RWPE2 (cell line): ENCODE results near the gene ACTC1.

Source experiments
- ATAC-seq: fragments of 200-7000 bp; cut with Tn5 transposase; 3 replicates; pipeline ENCODE4 v1.9.1; 2021; ENCODE audit warnings: low read depth
- DNase-seq: peaks from one replicate; pipeline ENCODE4 v3.0.0-alpha.2; 2020; ENCODE audit warnings: low spot score
- H3K27ac ChIP-seq: fragments of 450-650 bp; 2 replicates; pipeline ENCODE4 v1.5.1; 2017; ENCODE audit warnings: mild to moderate bottlenecking; ENCODE audit not compliant: poor library complexity, severe bottlenecking
- H3K27me3 ChIP-seq: fragments of 250-450 bp; sonication (Bioruptor Pico); 2 replicates; pipeline ENCODE4 v1.5.1; 2021; ENCODE audit warnings: mild to moderate bottlenecking, moderate library complexity; ENCODE audit not compliant: insufficient read depth, poor library complexity, severe bottlenecking
- H3K36me3 ChIP-seq: fragments of 250-450 bp; sonication (Bioruptor Pico); 2 replicates; pipeline ENCODE4 v1.5.1; 2020; ENCODE audit warnings: low read depth, mild to moderate bottlenecking, moderate library complexity
- H3K4me1 ChIP-seq: fragments of 250-450 bp; sonication (Bioruptor Pico); 2 replicates; pipeline ENCODE4 v1.5.1; 2021; ENCODE audit warnings: mild to moderate bottlenecking, moderate library complexity; ENCODE audit not compliant: insufficient read depth, poor library complexity, severe bottlenecking
- H3K4me3 ChIP-seq: fragments of 250-450 bp; sonication (Bioruptor Pico); 2 replicates; pipeline ENCODE4 v1.5.1; 2021; ENCODE audit warnings: mild to moderate bottlenecking, moderate library complexity; ENCODE audit not compliant: severe bottlenecking
- H3K9me3 ChIP-seq: fragments of 250-450 bp; sonication (Bioruptor Pico); 2 replicates; pipeline ENCODE4 v1.5.1; 2021; ENCODE audit warnings: mild to moderate bottlenecking, moderate library complexity; ENCODE audit not compliant: severe bottlenecking
- TF ChIP-seq, protein P1 (sequence below): fragments of 450-650 bp; IDR thresholded peaks from one replicate; pipeline ENCODE4 v1.5.1; 2017; ENCODE audit warnings: mild to moderate bottlenecking, moderate library complexity; ENCODE audit not compliant: poor library complexity, severe bottlenecking

Gene ACTC1

DNA sequence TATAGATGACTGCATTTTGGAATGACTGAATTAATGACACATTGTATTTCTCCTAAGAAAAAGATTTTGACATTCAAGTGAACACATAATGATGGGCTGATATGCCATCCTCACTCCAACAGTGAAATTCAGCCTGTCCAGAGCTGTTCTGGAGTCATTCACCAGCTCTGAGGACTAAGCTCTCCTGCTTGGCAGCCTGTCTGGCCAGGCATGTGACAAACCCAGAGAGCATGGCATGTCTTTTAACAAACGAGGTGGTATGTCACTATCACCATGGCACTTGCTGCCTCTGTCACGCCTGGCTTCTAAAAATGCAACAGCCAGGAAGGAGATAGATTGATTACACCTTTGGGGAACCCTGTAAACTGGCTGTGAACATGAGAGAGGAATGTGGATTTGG is 1.4 kb downstream of the ACTC1 start:
- H3K9me3 ChIP-seq, result no peaks in the 10 kb centered on the region
- ATAC-seq, result no peak
- no peak overlapping the region for H3K4me3 ChIP-seq
- TF ChIP-seq, protein P1, sequence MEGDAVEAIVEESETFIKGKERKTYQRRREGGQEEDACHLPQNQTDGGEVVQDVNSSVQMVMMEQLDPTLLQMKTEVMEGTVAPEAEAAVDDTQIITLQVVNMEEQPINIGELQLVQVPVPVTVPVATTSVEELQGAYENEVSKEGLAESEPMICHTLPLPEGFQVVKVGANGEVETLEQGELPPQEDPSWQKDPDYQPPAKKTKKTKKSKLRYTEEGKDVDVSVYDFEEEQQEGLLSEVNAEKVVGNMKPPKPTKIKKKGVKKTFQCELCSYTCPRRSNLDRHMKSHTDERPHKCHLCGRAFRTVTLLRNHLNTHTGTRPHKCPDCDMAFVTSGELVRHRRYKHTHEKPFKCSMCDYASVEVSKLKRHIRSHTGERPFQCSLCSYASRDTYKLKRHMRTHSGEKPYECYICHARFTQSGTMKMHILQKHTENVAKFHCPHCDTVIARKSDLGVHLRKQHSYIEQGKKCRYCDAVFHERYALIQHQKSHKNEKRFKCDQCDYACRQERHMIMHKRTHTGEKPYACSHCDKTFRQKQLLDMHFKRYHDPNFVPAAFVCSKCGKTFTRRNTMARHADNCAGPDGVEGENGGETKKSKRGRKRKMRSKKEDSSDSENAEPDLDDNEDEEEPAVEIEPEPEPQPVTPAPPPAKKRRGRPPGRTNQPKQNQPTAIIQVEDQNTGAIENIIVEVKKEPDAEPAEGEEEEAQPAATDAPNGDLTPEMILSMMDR, result no peak
- no peak overlapping the region for H3K27ac ChIP-seq
- H3K4me1 ChIP-seq, result no peaks in the 10 kb centered on the region
- no peaks in the 10 kb centered on the region for H3K36me3 ChIP-seq
- H3K27me3 ChIP-seq, result peaks cover 76% of the 10 kb centered on the region
- no peak for DNase-seq

DNA sequence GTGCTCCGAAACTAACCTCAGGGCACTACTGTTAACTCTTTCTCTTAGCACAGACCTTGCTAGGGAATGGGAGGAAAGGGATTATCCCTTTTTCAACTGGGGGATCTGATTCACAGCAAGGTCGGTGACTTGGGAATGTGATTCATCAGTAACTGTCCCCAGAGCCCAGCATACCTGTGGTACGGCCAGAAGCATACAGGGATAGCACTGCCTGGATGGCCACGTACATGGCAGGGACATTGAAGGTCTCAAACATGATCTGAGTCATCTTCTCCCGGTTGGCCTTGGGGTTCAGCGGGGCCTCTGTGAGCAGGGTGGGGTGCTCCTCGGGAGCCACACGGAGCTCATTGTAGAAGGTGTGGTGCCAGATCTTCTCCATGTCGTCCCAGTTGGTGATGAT is 2.3 kb downstream of the ACTC1 start:
- Histone ChIP-seq H3K4me1 (no peaks in the 10 kb centered on the region), H3K9me3 (no peaks in the 10 kb centered on the region), H3K27me3 (peaks cover 84% of the 10 kb centered on the region), H3K36me3 (no peaks in the 10 kb centered on the region), H3K4me3 (no peak overlapping the region), H3K27ac (no peak overlapping the region)
- TF ChIP-seq, protein P1, result no peak
- ATAC-seq (no peak), DNase-seq (no peak)

DNA sequence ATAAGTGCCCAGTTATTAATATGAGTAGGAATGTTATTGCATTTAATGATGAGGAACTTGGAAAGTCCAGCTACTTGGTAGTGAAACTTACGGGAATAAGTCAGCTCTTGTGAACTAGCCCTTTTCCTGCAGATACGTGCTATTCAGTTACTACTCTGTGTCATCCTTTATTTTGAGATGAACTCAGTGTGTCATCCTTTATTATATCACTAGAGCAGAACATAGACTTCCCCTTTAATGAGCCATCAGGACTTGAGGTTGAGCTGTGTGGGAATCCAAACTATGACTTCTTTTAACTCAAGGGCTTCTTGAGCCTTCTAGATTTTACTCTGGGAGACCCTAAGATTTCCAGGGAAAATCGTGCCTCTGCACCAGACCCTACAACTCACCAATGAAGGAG is 3.6 kb downstream of the ACTC1 start:
- Histone ChIP-seq H3K4me1 (no peaks in the 10 kb centered on the region), H3K9me3 (no peaks in the 10 kb centered on the region), H3K27me3 (peaks cover 84% of the 10 kb centered on the region), H3K36me3 (no peaks in the 10 kb centered on the region), H3K27ac (no peak overlapping the region), H3K4me3 (no peak overlapping the region)
- no peak for DNase-seq
- ATAC-seq, result no peak
- TF ChIP-seq, protein P1, result no peak

DNA sequence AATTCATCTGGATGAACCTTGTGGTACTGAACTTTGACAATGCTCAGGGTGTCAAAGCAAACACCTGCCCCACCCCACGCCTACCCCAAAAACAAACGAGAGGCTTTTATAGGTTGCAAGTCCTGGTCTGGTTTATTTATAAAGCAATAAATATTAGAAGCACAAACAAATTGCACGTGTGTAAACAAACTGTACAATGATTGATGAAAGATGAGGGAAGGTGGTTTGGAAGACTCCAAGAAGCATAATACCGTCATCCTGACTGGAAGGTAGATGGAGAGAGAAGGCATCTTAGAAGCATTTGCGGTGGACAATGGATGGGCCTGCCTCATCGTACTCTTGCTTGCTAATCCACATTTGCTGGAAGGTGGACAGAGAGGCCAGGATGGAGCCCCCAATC is 5.2 kb downstream of the ACTC1 start:
- no peaks in the 10 kb centered on the region for H3K9me3 ChIP-seq
- no peak overlapping the region for H3K4me3 ChIP-seq
- DNase-seq, result no peak
- TF ChIP-seq, protein P1, result no peak
- H3K36me3 ChIP-seq, result no peaks in the 10 kb centered on the region
- no peak for ATAC-seq
- no peak overlapping the region for H3K27ac ChIP-seq
- H3K27me3 ChIP-seq, result peaks cover 70% of the 10 kb centered on the region
- no peaks in the 10 kb centered on the region for H3K4me1 ChIP-seq

DNA sequence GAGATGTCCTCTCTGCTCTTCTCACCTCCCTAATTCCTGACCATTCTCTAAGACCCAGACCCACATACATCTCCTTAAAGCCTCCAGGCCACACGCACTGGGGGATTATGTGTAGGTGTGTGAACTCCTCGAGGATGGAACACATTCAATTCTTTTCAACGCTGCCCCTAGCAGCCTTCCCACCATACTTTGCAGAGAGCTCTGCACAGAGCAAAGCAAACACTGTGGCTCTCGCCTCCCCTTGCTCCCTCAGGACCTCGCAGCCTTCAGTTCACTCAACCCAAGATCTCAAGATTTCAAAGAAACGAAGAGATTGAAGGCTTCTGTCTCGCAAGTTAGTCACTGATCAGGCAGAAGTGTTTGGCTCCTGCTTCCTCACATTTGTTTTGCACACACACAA is 6.0 kb downstream of the ACTC1 start:
- TF ChIP-seq, protein P1, result no peak
- no peaks in the 10 kb centered on the region for H3K9me3 ChIP-seq
- no peaks in the 10 kb centered on the region for H3K36me3 ChIP-seq
- no peaks in the 10 kb centered on the region for H3K4me1 ChIP-seq
- no peak overlapping the region for H3K4me3 ChIP-seq
- no peak overlapping the region for H3K27ac ChIP-seq
- DNase-seq (no peak), ATAC-seq (no peak)
- H3K27me3 ChIP-seq, result peaks cover 62% of the 10 kb centered on the region
